ENCODE results near the gene MBOAT2. TPM values are rescaled to one million over a fixed set of nuclear protein-coding genes. Genes with fewer than 3 reads are reported as not detected.

Gene MBOAT2
- total and polyA plus RNA-seq, 2 experiments from 2014 or later, result 38.2 to 58.3 TPM

DNA sequence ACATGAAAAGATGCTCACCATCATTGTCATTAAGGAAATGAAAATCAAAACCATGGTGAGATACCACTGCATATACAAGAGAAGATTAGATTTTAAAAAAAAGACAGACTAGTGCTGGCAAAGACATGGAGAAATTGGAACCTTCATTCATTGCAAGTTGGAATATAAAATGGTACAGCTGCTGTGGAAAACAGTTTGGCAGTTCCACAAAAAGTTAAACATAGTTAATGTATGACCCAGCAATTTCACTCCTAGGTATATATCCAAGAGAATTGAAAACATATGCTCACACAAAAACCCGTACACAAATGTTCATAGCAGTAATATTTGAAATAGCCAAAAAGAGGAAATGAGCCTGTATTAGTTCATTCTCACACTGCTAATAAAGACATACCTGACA is 33.7 kb upstream of the MBOAT2 start:
- no peak for DNase-seq (ENCODE audit: low read depth in 1 of 2, low spot score in 1 of 2)
- Histone ChIP-seq H3K27ac (no peak overlapping the region), H3K4me3 (no peak overlapping the region), H3K27me3 (no peaks in the 10 kb centered on the region), H3K9me3 (ENCODE audit: low read depth) (no peaks in the 10 kb centered on the region), H3K36me3 (no peaks in the 10 kb centered on the region), H3K4me1 (ENCODE audit: low read depth) (no peaks in the 10 kb centered on the region)
- TF ChIP-seq, protein P1, sequence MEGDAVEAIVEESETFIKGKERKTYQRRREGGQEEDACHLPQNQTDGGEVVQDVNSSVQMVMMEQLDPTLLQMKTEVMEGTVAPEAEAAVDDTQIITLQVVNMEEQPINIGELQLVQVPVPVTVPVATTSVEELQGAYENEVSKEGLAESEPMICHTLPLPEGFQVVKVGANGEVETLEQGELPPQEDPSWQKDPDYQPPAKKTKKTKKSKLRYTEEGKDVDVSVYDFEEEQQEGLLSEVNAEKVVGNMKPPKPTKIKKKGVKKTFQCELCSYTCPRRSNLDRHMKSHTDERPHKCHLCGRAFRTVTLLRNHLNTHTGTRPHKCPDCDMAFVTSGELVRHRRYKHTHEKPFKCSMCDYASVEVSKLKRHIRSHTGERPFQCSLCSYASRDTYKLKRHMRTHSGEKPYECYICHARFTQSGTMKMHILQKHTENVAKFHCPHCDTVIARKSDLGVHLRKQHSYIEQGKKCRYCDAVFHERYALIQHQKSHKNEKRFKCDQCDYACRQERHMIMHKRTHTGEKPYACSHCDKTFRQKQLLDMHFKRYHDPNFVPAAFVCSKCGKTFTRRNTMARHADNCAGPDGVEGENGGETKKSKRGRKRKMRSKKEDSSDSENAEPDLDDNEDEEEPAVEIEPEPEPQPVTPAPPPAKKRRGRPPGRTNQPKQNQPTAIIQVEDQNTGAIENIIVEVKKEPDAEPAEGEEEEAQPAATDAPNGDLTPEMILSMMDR (IDR thresholded peaks at IDR 0.05; ENCODE audit: low read depth, low read length), result no peak

DNA sequence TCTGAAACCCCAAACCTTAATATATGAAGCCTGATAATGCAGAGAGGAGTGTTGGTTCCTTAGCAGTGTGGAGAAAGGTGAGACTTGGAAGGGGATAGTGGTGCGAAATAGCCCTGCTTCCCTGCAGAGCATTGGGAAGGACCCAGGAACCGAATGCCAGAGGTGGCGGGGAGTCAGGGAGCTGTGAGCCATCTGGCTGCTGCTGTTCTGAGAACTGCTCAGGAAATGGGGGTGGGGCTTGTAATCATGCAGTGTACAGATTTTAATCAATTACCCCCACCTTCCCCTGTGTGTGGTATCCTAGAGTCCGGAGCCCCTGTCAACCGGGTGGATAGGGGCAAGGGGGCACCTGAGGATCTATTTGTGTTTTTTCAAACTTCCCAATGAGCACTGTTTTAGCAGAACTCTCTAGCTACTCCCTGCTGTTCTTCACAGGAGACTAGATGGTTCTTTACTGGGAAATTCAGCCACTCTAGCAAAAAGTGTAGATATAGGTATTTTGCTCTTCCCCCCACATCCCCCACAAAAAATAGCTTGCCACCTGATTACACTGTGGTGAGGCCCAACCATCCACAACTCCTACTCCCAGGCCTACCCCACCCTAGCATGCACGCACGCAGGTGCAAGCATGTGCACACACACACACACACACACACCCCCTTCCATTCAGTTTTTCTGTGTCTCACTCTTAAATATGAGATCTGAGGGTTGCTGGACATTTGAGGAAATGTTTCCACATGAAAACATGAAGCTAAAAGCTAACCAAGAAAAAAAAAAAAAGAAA is 30.1 kb upstream of the MBOAT2 start:
- no peaks in the 10 kb centered on the region for H3K4me1 ChIP-seq (ENCODE audit: low read depth)
- no peak overlapping the region for H3K4me3 ChIP-seq
- peak in 1 of 2 donors; percentile 39 for DNase-seq (ENCODE audit: low read depth in 1 of 2, low spot score in 1 of 2)
- TF ChIP-seq, protein P1 (IDR thresholded peaks at IDR 0.05; ENCODE audit: low read depth, low read length), result no peak
- H3K9me3 ChIP-seq (ENCODE audit: low read depth), result no peaks in the 10 kb centered on the region
- H3K27me3 ChIP-seq, result no peaks in the 10 kb centered on the region
- H3K27ac ChIP-seq, result no peak overlapping the region
- H3K36me3 ChIP-seq, result no peaks in the 10 kb centered on the region

DNA sequence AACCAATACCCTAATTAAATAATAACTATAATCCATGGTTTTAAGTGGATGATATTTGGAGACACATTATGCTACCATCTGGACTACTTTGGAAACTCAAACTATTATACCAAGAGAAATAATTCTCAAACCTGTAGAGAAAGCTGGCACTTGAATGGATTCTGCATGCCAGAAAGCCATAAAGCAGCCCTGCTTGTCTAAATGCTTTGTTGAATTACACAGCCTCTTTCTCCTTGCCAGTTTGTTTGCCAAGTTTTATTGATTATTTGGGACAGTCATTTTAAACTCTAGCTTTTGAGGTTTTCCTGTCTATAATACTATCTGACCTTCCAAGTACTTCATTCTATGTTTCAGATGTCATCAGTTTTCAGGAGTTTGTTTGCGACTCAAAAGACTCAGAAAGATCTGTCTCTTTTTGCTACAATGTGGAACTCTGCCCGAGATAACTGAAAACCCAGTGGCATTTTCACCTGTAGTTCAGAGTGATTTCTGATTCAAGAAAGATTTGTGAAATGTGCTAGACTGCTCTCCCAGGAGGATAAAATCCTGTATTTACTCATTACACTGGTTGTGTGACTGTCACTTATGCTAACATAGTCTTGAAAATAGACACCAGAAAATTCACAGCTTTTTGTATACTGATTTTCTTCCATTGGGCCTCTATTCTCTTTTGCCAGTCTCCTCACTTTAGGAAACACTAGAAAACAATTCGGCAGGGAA is 29.2 kb upstream of the MBOAT2 start:
- Histone ChIP-seq H3K4me3 (no peak overlapping the region), H3K27me3 (no peaks in the 10 kb centered on the region), H3K27ac (no peak overlapping the region), H3K4me1 (ENCODE audit: low read depth) (no peaks in the 10 kb centered on the region), H3K9me3 (ENCODE audit: low read depth) (no peaks in the 10 kb centered on the region), H3K36me3 (no peaks in the 10 kb centered on the region)
- TF ChIP-seq, protein P1 (IDR thresholded peaks at IDR 0.05; ENCODE audit: low read depth, low read length), result no peak
- DNase-seq (ENCODE audit: low read depth in 1 of 2, low spot score in 1 of 2), result no peak

DNA sequence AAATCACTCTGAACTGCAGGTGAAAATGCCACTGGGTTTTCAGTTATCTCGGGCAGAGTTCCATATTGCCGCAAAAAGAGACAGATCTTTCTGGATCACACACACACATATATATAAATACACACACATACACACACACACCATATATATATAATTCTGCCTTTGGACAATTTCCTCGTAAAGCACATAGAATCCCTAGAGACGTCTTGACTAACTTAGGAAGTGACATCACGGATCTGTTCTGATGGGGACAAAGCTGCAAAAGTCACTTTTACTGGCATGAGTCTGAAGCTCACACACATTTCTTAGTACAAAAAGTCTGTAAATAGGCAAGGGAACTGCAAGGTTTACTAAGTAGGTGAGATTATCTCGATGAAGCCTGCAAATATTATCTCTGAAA is 28.6 kb upstream of the MBOAT2 start:
- no peak overlapping the region for H3K4me3 ChIP-seq
- H3K27ac ChIP-seq, result no peak overlapping the region
- no peaks in the 10 kb centered on the region for H3K9me3 ChIP-seq (ENCODE audit: low read depth)
- no peaks in the 10 kb centered on the region for H3K4me1 ChIP-seq (ENCODE audit: low read depth)
- DNase-seq (ENCODE audit: low read depth in 1 of 2, low spot score in 1 of 2), result no peak
- TF ChIP-seq, protein P1 (IDR thresholded peaks at IDR 0.05; ENCODE audit: low read depth, low read length), result no peak
- no peaks in the 10 kb centered on the region for H3K36me3 ChIP-seq
- H3K27me3 ChIP-seq, result no peaks in the 10 kb centered on the region

DNA sequence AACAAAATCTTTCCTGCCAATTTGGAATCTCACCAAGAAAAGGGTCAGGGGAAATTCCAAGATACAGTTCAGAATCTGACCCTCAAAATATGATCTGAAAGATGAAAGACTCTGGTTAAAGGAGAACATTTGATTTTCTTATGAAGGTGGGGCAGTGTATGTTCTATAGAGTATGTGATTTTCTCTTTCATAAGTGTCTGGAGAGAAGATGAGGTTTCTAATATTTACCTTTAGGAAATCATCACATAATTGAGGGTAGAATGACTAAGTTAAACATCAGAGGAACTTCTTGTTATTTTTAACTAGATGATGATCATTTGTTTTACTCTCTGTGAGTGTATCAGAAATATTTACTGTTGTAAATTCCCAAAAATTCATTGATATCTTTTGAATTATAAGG is 27.8 kb upstream of the MBOAT2 start:
- no peak for DNase-seq (ENCODE audit: low read depth in 1 of 2, low spot score in 1 of 2)
- H3K27me3 ChIP-seq, result no peaks in the 10 kb centered on the region
- H3K4me1 ChIP-seq (ENCODE audit: low read depth), result no peaks in the 10 kb centered on the region
- H3K27ac ChIP-seq, result no peak overlapping the region
- H3K36me3 ChIP-seq, result no peaks in the 10 kb centered on the region
- TF ChIP-seq, protein P1 (IDR thresholded peaks at IDR 0.05; ENCODE audit: low read depth, low read length), result no peak
- H3K4me3 ChIP-seq, result no peak overlapping the region
- H3K9me3 ChIP-seq (ENCODE audit: low read depth), result no peaks in the 10 kb centered on the region

Data from cardiac muscle cell (in vitro differentiated cells and primary cell).